Omental fat pad (tissue), 4 donors: ENCODE measurements around the gene C19orf33. TPM values are rescaled to one million over a fixed set of nuclear protein-coding genes. Genes with fewer than 3 reads are reported as not detected.
A peak's percentile ranks its signal among the peaks of the same experiment; 100 is the strongest.

Experiments used
- ATAC-seq: fragments of 150-250 bp; one replicate; pipeline ENCODE4 v1.9.1; 2016; ENCODE audit warnings: mild to moderate bottlenecking, moderate library complexity; ENCODE audit not compliant: low FRiP score
- DNase-seq: peaks from one replicate; pipeline ENCODE4 v3.0.0-alpha.2; 2019; ENCODE audit warnings: low spot score
- CTCF ChIP-seq, 3 donors: fragments of 450-650 bp; IDR thresholded peaks; one replicate each; pipeline ENCODE4 v1.5.1; 2016 to 2017; ENCODE audit warnings: antibody characterized with exemption in 3 of 3, mild to moderate bottlenecking in 3 of 3, moderate library complexity in 2 of 3
- total RNA-seq, 4 donors: library from RNA; depleted of rRNA; stranded (reverse); fragments of >200 nt; gene quantifications; one replicate each; pipeline ENCODE4 v1.1.0, GENCODE V29; 2016

The C19orf33 gene
- total RNA-seq, 4 donors from 2014 or later, result 28.8 to 76.9 (median 47.2) TPM

DNA sequence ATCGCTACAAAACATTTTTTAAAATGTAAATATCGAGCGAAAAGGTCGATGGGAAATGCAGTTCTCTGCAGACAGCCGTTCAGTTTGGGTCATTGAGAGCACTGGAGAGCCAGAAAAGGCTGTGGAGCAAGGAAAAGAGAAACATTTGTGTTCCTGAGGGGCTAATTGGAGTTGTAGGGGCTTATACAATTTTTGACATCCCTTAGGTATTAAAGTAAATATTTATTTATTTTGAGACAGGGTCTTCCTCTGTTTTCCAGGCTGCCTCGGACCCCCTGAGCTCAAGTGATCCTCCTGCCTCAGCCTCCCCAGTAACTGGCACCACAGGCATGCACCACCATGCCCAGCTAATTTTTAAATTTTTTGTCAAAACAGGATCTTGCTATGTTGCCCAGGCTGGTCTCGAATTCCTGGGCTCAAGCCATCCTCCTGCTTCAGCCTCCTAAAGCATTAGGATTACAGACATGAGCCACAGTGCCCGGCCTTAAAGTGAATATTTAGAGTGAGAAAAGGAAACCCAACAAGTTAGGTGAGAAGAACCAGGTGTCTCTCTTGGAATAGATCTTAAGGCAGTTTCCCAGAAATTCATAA, 12.5 kb downstream of the C19orf33 start:
- ATAC-seq (no peak), DNase-seq (no peak)
- no peak for TF ChIP-seq CTCF (IDR thresholded peaks at IDR 0.05)

GRCh38 chr19:38317104-38317612, 13.1 kb downstream of the C19orf33 start:
- ATAC-seq, result no peak
- no peak for TF ChIP-seq CTCF (IDR thresholded peaks at IDR 0.05)
- no peak for DNase-seq

GRCh38 chr19:38318660-38319059, 14.6 kb downstream of the C19orf33 start:
- DNase-seq (no peak), ATAC-seq (no peak)
- TF ChIP-seq CTCF (IDR thresholded peaks at IDR 0.05), result no peak

DNA sequence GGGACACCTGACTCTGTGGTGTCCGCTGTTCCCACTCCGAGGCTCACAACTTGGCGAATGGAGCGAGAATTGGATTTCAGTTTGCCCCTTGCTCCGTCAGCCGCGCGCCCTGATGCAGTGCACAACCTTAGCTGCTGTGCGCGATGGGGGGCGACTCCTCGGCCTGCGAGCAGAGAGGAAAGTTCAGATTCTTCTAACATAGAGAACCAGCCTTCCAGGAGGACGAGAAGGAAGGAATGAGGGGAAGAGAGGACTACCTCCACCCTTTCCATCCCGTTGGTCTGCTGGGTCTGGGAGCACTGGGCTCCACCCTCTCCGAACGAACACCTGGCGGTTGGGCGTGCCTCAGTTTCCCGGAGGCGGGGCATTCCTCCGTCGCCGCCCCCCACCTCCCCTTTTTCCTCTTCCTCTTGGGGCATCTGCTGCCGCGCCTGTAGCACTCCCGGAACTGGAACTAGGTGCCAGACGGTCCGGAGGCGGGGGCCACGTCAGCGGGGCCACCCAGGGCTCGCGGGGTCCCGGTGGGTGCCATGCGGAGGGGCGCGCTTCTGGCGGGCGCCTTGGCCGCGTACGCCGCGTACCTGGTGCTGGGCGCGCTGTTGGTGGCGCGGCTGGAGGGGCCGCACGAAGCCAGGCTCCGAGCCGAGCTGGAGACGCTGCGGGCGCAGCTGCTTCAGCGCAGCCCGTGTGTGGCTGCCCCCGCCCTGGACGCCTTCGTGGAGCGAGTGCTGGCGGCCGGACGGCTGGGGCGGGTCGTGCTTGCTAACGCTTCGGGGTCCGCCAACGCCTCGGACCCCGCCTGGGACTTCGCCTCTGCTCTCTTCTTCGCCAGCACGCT, 15.6 kb downstream of the C19orf33 start, which contains the start of gene KCNK6:
Gene KCNK6, plus strand, starts transcription at position 425 of the 838 bp plus-strand sequence. Its CDS starts 106 bp downstream, at position 531.
- ATAC-seq (no peak), DNase-seq (no peak)
- no peak for TF ChIP-seq CTCF (IDR thresholded peaks at IDR 0.05)

DNA sequence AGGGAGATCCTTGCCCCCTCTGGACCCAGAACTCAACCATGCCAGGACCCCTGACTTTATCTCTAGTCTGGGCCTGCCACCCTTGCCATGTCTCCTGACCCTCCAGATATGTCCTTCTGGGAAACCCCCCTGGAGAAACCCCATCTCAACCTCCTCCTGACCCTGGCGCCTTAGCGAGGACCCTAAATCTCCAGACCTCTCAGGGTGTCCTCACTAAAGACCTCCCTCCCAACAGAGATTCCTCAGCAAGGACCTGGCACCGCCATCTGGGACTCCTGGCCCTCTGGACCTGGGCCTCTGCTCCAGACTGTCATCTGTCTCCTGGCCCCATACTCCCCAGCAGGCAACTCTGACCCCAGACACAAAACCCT, 16.9 kb downstream of the C19orf33 start:
- DNase-seq (no peak), ATAC-seq (no peak)
- no peak for TF ChIP-seq CTCF (IDR thresholded peaks at IDR 0.05)

DNA sequence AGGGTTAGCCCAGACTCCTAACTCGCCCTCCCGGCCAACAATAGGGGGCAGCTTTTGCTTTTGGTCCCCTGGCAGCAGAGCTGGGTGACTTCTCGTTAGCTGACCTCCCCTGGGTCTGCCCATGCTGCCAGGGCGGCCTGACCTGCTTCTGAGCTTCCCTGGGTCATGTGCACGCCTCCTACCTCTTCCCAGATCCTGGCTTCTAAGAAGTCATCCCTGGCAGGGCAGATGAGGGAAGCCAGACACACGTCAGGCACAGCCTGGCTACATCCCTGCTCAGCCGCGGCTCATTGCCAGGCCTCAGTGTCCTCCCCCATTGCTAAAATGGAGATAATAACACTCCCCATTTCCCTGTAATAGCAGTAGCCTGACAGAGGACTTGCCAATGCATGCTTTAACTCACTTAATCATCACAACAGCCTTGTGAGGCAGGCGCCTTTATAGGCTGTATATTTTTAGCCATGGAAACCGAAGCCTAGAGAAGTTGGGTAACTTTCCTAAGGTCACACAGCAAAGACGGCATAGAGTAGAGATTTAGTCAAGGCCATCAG, 17.7 kb downstream of the C19orf33 start:
- DNase-seq, result peak; percentile 47
- no peak for TF ChIP-seq CTCF (IDR thresholded peaks at IDR 0.05)
- peak; percentile 93 for ATAC-seq
